Vagina (tissue), 2 donors: Measurements from ENCODE around the gene CDC34.

Source experiments
- CTCF ChIP-seq, 3 experiments: fragments of 450-650 bp in 2 of 3; fragments of 200-600 bp in 1 of 3; sonication (generic) in 1 of 3; IDR thresholded peaks; one replicate each; pipeline ENCODE4 v1.5.1; 2017 to 2019; ENCODE audit warnings: antibody characterized with exemption in 3 of 3, mild to moderate bottlenecking in 2 of 3, moderate library complexity in 2 of 3
- POLR2AphosphoS5 ChIP-seq, 2 donors: sonication (generic); formaldehyde crosslinking; IDR thresholded peaks; one replicate each; pipeline ENCODE4 v1.9.0; 2017; ENCODE audit warnings: antibody characterized with exemption in 2 of 2, mild to moderate bottlenecking in 2 of 2, low read depth in 1 of 2; ENCODE audit not compliant: insufficient read depth in 1 of 2

GRCh38 chr19:498977-499623 is 32.5 kb upstream of the CDC34 start:
- TF ChIP-seq POLR2AphosphoS5 (IDR thresholded peaks at IDR 0.05; ENCODE audit: insufficient read depth in 1 of 2, low read depth in 1 of 2) (no peak), CTCF (IDR thresholded peaks at IDR 0.05) (no peak)
